D341Med (cell line): ENCODE measurements around the gene SZT2.
"Not testable (repeated sequence)": the region's sequence is repeated elsewhere in the genome, so short reads cannot be mapped to it uniquely, and the experiment has no call there.

Source experiments
- DNase-seq: peaks from one replicate; pipeline ENCODE4 v3.0.0; 2012; ENCODE audit warnings: low spot score

The SZT2 gene

DNA sequence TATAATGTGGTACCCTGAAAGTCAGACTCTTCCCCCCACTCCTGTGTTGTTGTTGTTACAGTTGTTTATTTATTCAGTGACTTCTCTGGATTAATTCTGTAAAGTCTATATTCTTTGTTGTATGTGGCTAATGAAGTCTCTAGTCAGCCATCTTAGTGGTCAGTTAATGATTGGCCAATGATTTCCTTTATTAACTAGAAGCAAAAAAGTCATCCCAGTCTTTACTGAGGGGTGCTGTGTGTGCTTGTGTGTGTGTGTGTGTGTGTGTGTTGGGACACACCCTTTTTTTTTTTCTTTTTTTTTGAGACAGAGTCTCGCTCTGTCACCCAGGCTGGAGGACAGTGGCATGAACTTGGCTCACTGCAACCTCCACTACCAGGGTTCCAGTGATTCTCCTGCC lies 101.4 kb downstream of the SZT2 start:
- DNase-seq = no peak

DNA sequence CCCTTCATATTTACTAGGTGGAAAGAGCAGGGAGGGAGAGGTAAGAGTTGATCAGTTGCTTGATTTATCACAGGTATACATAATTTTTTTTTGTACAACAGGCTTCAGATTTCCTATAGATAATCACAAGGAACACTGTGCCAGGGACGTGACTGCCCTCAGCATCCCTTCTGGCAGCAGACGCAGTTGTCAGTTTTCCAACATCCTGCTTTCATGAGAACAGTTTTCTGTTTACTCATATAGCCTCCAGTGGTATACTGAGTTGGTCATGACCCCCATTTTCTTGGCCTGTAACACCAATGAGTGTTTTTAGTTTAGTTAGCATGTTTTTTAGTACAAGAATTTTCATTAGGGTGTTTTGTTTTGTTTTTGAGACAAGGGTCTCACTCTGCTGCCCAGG lies 103.1 kb downstream of the SZT2 start:
- DNase-seq = no peak

GRCh38 chr1:43493661-43494450 lies 104.2 kb downstream of the SZT2 start:
- no peak for DNase-seq

- no peak for DNase-seq
These were observed 105.5 kb downstream of the SZT2 start for GRCh38 chr1:43495204-43495603.

DNA sequence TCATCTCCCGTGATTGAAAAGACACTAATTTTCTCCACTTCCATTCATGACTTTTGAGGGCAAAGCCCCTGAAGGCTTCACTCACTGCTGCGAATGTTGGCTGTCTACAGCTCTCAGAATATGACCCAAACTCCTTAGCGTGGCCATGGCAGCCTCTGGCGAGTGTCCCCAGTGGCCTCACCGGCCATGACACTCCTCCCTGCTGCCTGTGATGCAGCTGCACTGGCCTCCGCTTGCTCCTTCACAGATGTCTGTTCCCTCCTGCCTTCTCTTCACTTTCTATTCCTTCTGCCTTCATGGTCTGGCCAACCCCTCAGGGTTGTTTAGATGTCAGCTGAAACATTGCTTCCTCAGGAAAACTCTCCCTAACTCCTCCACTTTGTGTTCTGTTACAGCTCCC lies 110.2 kb downstream of the SZT2 start:
- no peak for DNase-seq

GRCh38 chr1:43501806-43502205 lies 112.1 kb downstream of the SZT2 start:
- DNase-seq = not testable (repeated sequence)

DNA sequence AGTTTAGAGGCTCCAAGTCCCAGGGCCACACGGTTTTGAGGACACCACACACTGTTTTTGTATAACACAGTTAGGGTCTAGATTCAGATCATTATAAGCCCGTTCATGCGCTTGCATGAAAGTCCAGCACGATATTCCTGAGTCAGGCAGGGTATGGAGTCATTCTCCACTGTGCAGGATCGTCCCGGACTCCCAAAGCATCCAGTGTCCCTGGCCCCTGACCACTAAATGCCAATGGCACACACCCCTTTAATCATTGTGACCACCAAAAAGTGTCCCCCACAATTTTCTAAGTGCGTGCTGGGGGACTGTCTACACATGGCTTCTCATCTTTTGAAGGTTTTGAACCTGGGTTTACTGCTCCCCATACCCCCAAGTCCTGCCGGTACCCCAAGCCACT lies 113.8 kb downstream of the SZT2 start:
- DNase-seq = no peak
